ENCODE results near the gene TMEM178B. TPM values are rescaled to one million over a fixed set of nuclear protein-coding genes. Genes with fewer than 3 reads are reported as not detected.

Gene TMEM178B
- total RNA-seq, 1 experiment from 2014 or later, result not detected

GRCh38 chr7:141071260-141071854 is 2.5 kb upstream of the TMEM178B start:
- Histone ChIP-seq H3K4me3 (ENCODE audit: low read length) (no peak overlapping the region), H3K27ac (ENCODE audit: low read length) (no peak overlapping the region), H3K9me3 (ENCODE audit: low read length) (no peaks in the 10 kb centered on the region), H3K36me3 (ENCODE audit: insufficient read depth, low read length) (no peaks in the 10 kb centered on the region), H3K9me2 (replicated peaks; ENCODE audit: insufficient read depth, low read length) (no peaks in the 10 kb centered on the region), H3K4me1 (ENCODE audit: low read length) (no peaks in the 10 kb centered on the region), H4K20me1 (ENCODE audit: insufficient read depth, low read depth, low read length) (no peaks in the 10 kb centered on the region), H3K9ac (ENCODE audit: low read length) (no peak overlapping the region), H3K4me2 (ENCODE audit: low read depth, low read length, poor library complexity, severe bottlenecking) (no peak overlapping the region), H3K79me2 (ENCODE audit: low read length) (no peaks in the 10 kb centered on the region), H3K27me3 (ENCODE audit: low read length) (no peaks in the 10 kb centered on the region), H2AFZ (ENCODE audit: low read length) (no peak overlapping the region)
- peak; percentile 42 for DNase-seq

GRCh38 chr7:141071855-141072547 is 1.9 kb upstream of the TMEM178B start:
- no peaks in the 10 kb centered on the region for H3K36me3 ChIP-seq (ENCODE audit: insufficient read depth, low read length)
- no peak overlapping the region for H3K27ac ChIP-seq (ENCODE audit: low read length)
- no peak for DNase-seq
- no peaks in the 10 kb centered on the region for H3K27me3 ChIP-seq (ENCODE audit: low read length)
- no peaks in the 10 kb centered on the region for H3K9me2 ChIP-seq (replicated peaks; ENCODE audit: insufficient read depth, low read length)
- H2AFZ ChIP-seq (ENCODE audit: low read length), result no peak overlapping the region
- H3K9ac ChIP-seq (ENCODE audit: low read length), result no peak overlapping the region
- no peaks in the 10 kb centered on the region for H3K79me2 ChIP-seq (ENCODE audit: low read length)
- H3K4me3 ChIP-seq (ENCODE audit: low read length), result no peak overlapping the region
- no peaks in the 10 kb centered on the region for H3K4me1 ChIP-seq (ENCODE audit: low read length)
- no peak overlapping the region for H3K4me2 ChIP-seq (ENCODE audit: low read depth, low read length, poor library complexity, severe bottlenecking)
- H4K20me1 ChIP-seq (ENCODE audit: insufficient read depth, low read depth, low read length), result no peaks in the 10 kb centered on the region
- H3K9me3 ChIP-seq (ENCODE audit: low read length), result no peaks in the 10 kb centered on the region

GRCh38 chr7:141072548-141073172 is 1.2 kb upstream of the TMEM178B start:
- H3K79me2 ChIP-seq (ENCODE audit: low read length), result no peaks in the 10 kb centered on the region
- no peaks in the 10 kb centered on the region for H3K36me3 ChIP-seq (ENCODE audit: insufficient read depth, low read length)
- H2AFZ ChIP-seq (ENCODE audit: low read length), result no peak overlapping the region
- no peak overlapping the region for H3K9ac ChIP-seq (ENCODE audit: low read length)
- H3K4me1 ChIP-seq (ENCODE audit: low read length), result no peaks in the 10 kb centered on the region
- H3K4me3 ChIP-seq (ENCODE audit: low read length), result no peak overlapping the region
- no peak overlapping the region for H3K27ac ChIP-seq (ENCODE audit: low read length)
- no peaks in the 10 kb centered on the region for H3K9me3 ChIP-seq (ENCODE audit: low read length)
- H4K20me1 ChIP-seq (ENCODE audit: insufficient read depth, low read depth, low read length), result no peaks in the 10 kb centered on the region
- H3K4me2 ChIP-seq (ENCODE audit: low read depth, low read length, poor library complexity, severe bottlenecking), result no peak overlapping the region
- no peak for DNase-seq
- H3K9me2 ChIP-seq (replicated peaks; ENCODE audit: insufficient read depth, low read length), result no peaks in the 10 kb centered on the region
- no peaks in the 10 kb centered on the region for H3K27me3 ChIP-seq (ENCODE audit: low read length)

- peak overlapping the region; percentile 49 for H3K4me2 ChIP-seq (ENCODE audit: low read depth, low read length, poor library complexity, severe bottlenecking)
- H4K20me1 ChIP-seq (ENCODE audit: insufficient read depth, low read depth, low read length), result no peaks in the 10 kb centered on the region
- no peak for DNase-seq
- H3K79me2 ChIP-seq (ENCODE audit: low read length), result no peaks in the 10 kb centered on the region
- H3K4me1 ChIP-seq (ENCODE audit: low read length), result no peaks in the 10 kb centered on the region
- H3K27ac ChIP-seq (ENCODE audit: low read length), result no peak overlapping the region
- H3K9me2 ChIP-seq (replicated peaks; ENCODE audit: insufficient read depth, low read length), result no peaks in the 10 kb centered on the region
- H2AFZ ChIP-seq (ENCODE audit: low read length), result no peak overlapping the region
- H3K36me3 ChIP-seq (ENCODE audit: insufficient read depth, low read length), result no peaks in the 10 kb centered on the region
- no peaks in the 10 kb centered on the region for H3K27me3 ChIP-seq (ENCODE audit: low read length)
- H3K4me3 ChIP-seq (ENCODE audit: low read length), result peak overlapping the region; percentile 36; the same call in 1 of the 2 replicates
- H3K9ac ChIP-seq (ENCODE audit: low read length), result no peak overlapping the region
- no peaks in the 10 kb centered on the region for H3K9me3 ChIP-seq (ENCODE audit: low read length)
Measured at GRCh38 chr7:141073173-141073640, 657 bp upstream of the TMEM178B start.

GRCh38 chr7:141074162-141074991 is 513 bp downstream of the TMEM178B start:
- peak overlapping the region; percentile 49 for H3K4me2 ChIP-seq (ENCODE audit: low read depth, low read length, poor library complexity, severe bottlenecking)
- no peaks in the 10 kb centered on the region for H3K9me2 ChIP-seq (replicated peaks; ENCODE audit: insufficient read depth, low read length)
- H3K9ac ChIP-seq (ENCODE audit: low read length), result no peak overlapping the region
- no peaks in the 10 kb centered on the region for H3K4me1 ChIP-seq (ENCODE audit: low read length)
- H3K9me3 ChIP-seq (ENCODE audit: low read length), result no peaks in the 10 kb centered on the region
- DNase-seq, result no peak
- H3K79me2 ChIP-seq (ENCODE audit: low read length), result no peaks in the 10 kb centered on the region
- H3K4me3 ChIP-seq (ENCODE audit: low read length), result peak overlapping the region; percentile 36; the same call in 1 of the 2 replicates
- H3K27ac ChIP-seq (ENCODE audit: low read length), result no peak overlapping the region
- no peaks in the 10 kb centered on the region for H3K27me3 ChIP-seq (ENCODE audit: low read length)
- no peaks in the 10 kb centered on the region for H4K20me1 ChIP-seq (ENCODE audit: insufficient read depth, low read depth, low read length)
- H3K36me3 ChIP-seq (ENCODE audit: insufficient read depth, low read length), result no peaks in the 10 kb centered on the region
- H2AFZ ChIP-seq (ENCODE audit: low read length), result no peak overlapping the region

GRCh38 chr7:141074997-141075396 is 1.1 kb downstream of the TMEM178B start:
- H3K9me2 ChIP-seq (replicated peaks; ENCODE audit: insufficient read depth, low read length), result no peaks in the 10 kb centered on the region
- DNase-seq, result no peak
- no peak overlapping the region for H3K27ac ChIP-seq (ENCODE audit: low read length)
- H3K4me1 ChIP-seq (ENCODE audit: low read length), result no peaks in the 10 kb centered on the region
- H3K9ac ChIP-seq (ENCODE audit: low read length), result no peak overlapping the region
- H3K9me3 ChIP-seq (ENCODE audit: low read length), result no peaks in the 10 kb centered on the region
- H2AFZ ChIP-seq (ENCODE audit: low read length), result no peak overlapping the region
- H3K27me3 ChIP-seq (ENCODE audit: low read length), result no peaks in the 10 kb centered on the region
- no peaks in the 10 kb centered on the region for H3K36me3 ChIP-seq (ENCODE audit: insufficient read depth, low read length)
- H3K4me3 ChIP-seq (ENCODE audit: low read length), result no peak overlapping the region
- H3K79me2 ChIP-seq (ENCODE audit: low read length), result no peaks in the 10 kb centered on the region
- no peak overlapping the region for H3K4me2 ChIP-seq (ENCODE audit: low read depth, low read length, poor library complexity, severe bottlenecking)
- no peaks in the 10 kb centered on the region for H4K20me1 ChIP-seq (ENCODE audit: insufficient read depth, low read depth, low read length)

GRCh38 chr7:141076377-141076776 is 2.5 kb downstream of the TMEM178B start:
- no peak overlapping the region for H3K9ac ChIP-seq (ENCODE audit: low read length)
- H3K4me1 ChIP-seq (ENCODE audit: low read length), result no peaks in the 10 kb centered on the region
- DNase-seq, result no peak
- no peak overlapping the region for H3K4me3 ChIP-seq (ENCODE audit: low read length)
- H3K9me2 ChIP-seq (replicated peaks; ENCODE audit: insufficient read depth, low read length), result no peaks in the 10 kb centered on the region
- H3K79me2 ChIP-seq (ENCODE audit: low read length), result no peaks in the 10 kb centered on the region
- H3K27me3 ChIP-seq (ENCODE audit: low read length), result no peaks in the 10 kb centered on the region
- no peaks in the 10 kb centered on the region for H3K36me3 ChIP-seq (ENCODE audit: insufficient read depth, low read length)
- no peak overlapping the region for H3K4me2 ChIP-seq (ENCODE audit: low read depth, low read length, poor library complexity, severe bottlenecking)
- H2AFZ ChIP-seq (ENCODE audit: low read length), result no peak overlapping the region
- H4K20me1 ChIP-seq (ENCODE audit: insufficient read depth, low read depth, low read length), result no peaks in the 10 kb centered on the region
- no peaks in the 10 kb centered on the region for H3K9me3 ChIP-seq (ENCODE audit: low read length)
- H3K27ac ChIP-seq (ENCODE audit: low read length), result no peak overlapping the region

- Histone ChIP-seq H3K36me3 (ENCODE audit: insufficient read depth, low read length) (no peaks in the 10 kb centered on the region), H3K4me2 (ENCODE audit: low read depth, low read length, poor library complexity, severe bottlenecking) (no peak overlapping the region), H2AFZ (ENCODE audit: low read length) (no peak overlapping the region), H3K4me3 (ENCODE audit: low read length) (no peak overlapping the region), H3K9me2 (replicated peaks; ENCODE audit: insufficient read depth, low read length) (no peaks in the 10 kb centered on the region), H3K9me3 (ENCODE audit: low read length) (no peaks in the 10 kb centered on the region), H3K79me2 (ENCODE audit: low read length) (no peaks in the 10 kb centered on the region), H3K27me3 (ENCODE audit: low read length) (no peaks in the 10 kb centered on the region), H3K27ac (ENCODE audit: low read length) (no peak overlapping the region), H3K4me1 (ENCODE audit: low read length) (no peaks in the 10 kb centered on the region), H4K20me1 (ENCODE audit: insufficient read depth, low read depth, low read length) (no peaks in the 10 kb centered on the region), H3K9ac (ENCODE audit: low read length) (no peak overlapping the region)
- DNase-seq, result no peak
Measured at GRCh38 chr7:141079219-141079618, 5.4 kb downstream of the TMEM178B start.

Data from Karpas-422 (cell line).